Neural cell (in vitro differentiated cells): ENCODE measurements around the gene TOLLIP. TPM values are rescaled to one million over a fixed set of nuclear protein-coding genes. Genes with fewer than 3 reads are reported as not detected.

ENCODE experiments used
- H2AFZ ChIP-seq: fragments of 200-600, 300-800 bp; sonication (generic), shearing (Covaris generic); 2 replicates; pipeline ENCODE4 v1.6.0; 2014; ENCODE audit warnings: low read depth, mild to moderate bottlenecking, antibody characterized with exemption, low read length, moderate library complexity
- H3F3A ChIP-seq: fragments of 200-600 bp; shearing (Covaris generic); 2 replicates; pipeline ENCODE4 v1.6.1; 2016; ENCODE audit warnings: mild to moderate bottlenecking, moderate library complexity, mixed read lengths, antibody characterized with exemption, low read length; ENCODE audit not compliant: insufficient read depth, poor library complexity, severe bottlenecking
- H3K27ac ChIP-seq: fragments of 200-600, 300-800 bp; sonication (generic), shearing (Covaris generic); 2 replicates; pipeline ENCODE4 v1.5.1; 2014; ENCODE audit warnings: mild to moderate bottlenecking, low read length, moderate library complexity
- H3K27me3 ChIP-seq: fragments of 300-800, 200-600 bp; sonication (generic), shearing (Covaris generic); 2 replicates; pipeline ENCODE4 v1.6.0; 2014; ENCODE audit warnings: mild to moderate bottlenecking, low read depth, low read length, moderate library complexity; ENCODE audit not compliant: insufficient read depth
- H3K36me3 ChIP-seq: fragments of 300-800, 200-600 bp; sonication (generic), shearing (Covaris generic); 2 replicates; pipeline ENCODE4 v1.5.1; 2014; ENCODE audit warnings: mild to moderate bottlenecking, antibody characterized with exemption, low read length, moderate library complexity; ENCODE audit not compliant: insufficient read depth
- H3K4me2 ChIP-seq: fragments of 300-800, 200-600 bp; sonication (generic), shearing (Covaris generic); 2 replicates; pipeline ENCODE4 v1.6.0; 2014; ENCODE audit warnings: mild to moderate bottlenecking, low read length
- H3K4me3 ChIP-seq: fragments of 300-800, 200-600 bp; sonication (generic), shearing (Covaris generic); 2 replicates; pipeline ENCODE4 v1.5.1; 2014; ENCODE audit warnings: mild to moderate bottlenecking, low read length, moderate library complexity
- H3K79me2 ChIP-seq: fragments of 200-600 bp; shearing (Covaris generic); replicated peaks from 2 replicates; pipeline ENCODE4 v1.6.0; 2014; ENCODE audit warnings: mild to moderate bottlenecking, low read length, moderate library complexity; ENCODE audit not compliant: insufficient read depth
- H3K9ac ChIP-seq: fragments of 300-800, 200-600 bp; sonication (generic), shearing (Covaris generic); 2 replicates; pipeline ENCODE4 v1.6.1; 2016; ENCODE audit warnings: mild to moderate bottlenecking, low read length, mixed read lengths
- H3K9me2 ChIP-seq: fragments of 200-600 bp; shearing (Covaris generic); 2 replicates; pipeline ENCODE4 v1.6.1; 2016; ENCODE audit warnings: mild to moderate bottlenecking, low read length, mixed read lengths; ENCODE audit not compliant: insufficient read depth
- H3K9me3 ChIP-seq: fragments of 200-600, 300-800 bp; sonication (generic), shearing (Covaris generic); 2 replicates; pipeline ENCODE4 v1.6.1; 2016; ENCODE audit warnings: mild to moderate bottlenecking, mixed run types, low read length, moderate library complexity, mixed read lengths
- H4K20me1 ChIP-seq: fragments of 200-600 bp; shearing (Covaris generic); 2 replicates; pipeline ENCODE4 v1.6.1; 2016; ENCODE audit warnings: mild to moderate bottlenecking, mixed run types; ENCODE audit not compliant: insufficient read depth
- CTCF ChIP-seq: fragments of 450-650 bp; IDR thresholded peaks from 2 replicates; pipeline ENCODE4 v1.5.1; 2014; ENCODE audit warnings: antibody characterized with exemption, mild to moderate bottlenecking, moderate library complexity; ENCODE audit not compliant: poor library complexity, severe bottlenecking
- EP300 ChIP-seq: fragments of 450-650 bp; conservative IDR thresholded peaks from 2 replicates; pipeline ENCODE4 v1.6.1; 2014; ENCODE audit warnings: antibody characterized with exemption, mild to moderate bottlenecking, moderate library complexity; ENCODE audit not compliant: poor library complexity, severe bottlenecking
- EZH2 ChIP-seq: fragments of 200-600, 300-800 bp; shearing (Covaris generic), sonication (generic); IDR thresholded peaks from 2 replicates; pipeline ENCODE4 v1.6.1; 2014; ENCODE audit warnings: antibody characterized with exemption, low read length, borderline replicate concordance, mild to moderate bottlenecking; ENCODE audit not compliant: insufficient read depth, poor library complexity, severe bottlenecking
- MXI1 ChIP-seq: fragments of 450-650 bp; conservative IDR thresholded peaks from 2 replicates; pipeline ENCODE4 v1.6.1; 2014; ENCODE audit warnings: antibody characterized with exemption, mild to moderate bottlenecking; ENCODE audit not compliant: poor library complexity, severe bottlenecking
- POLR2AphosphoS5 ChIP-seq: IDR thresholded peaks from 2 replicates; pipeline ENCODE4 v1.6.1; 2012
- RAD21 ChIP-seq: fragments of 450-650 bp; conservative IDR thresholded peaks from 2 replicates; pipeline ENCODE4 v1.6.1; 2014; ENCODE audit warnings: antibody characterized with exemption, mild to moderate bottlenecking, moderate library complexity
- REST ChIP-seq: IDR thresholded peaks from 2 replicates; pipeline ENCODE4 v1.6.1; 2012; ENCODE audit warnings: borderline replicate concordance
- SMC3 ChIP-seq: fragments of 450-650 bp; conservative IDR thresholded peaks from 2 replicates; pipeline ENCODE4 v1.6.1; 2014; ENCODE audit warnings: antibody characterized with exemption, mild to moderate bottlenecking, moderate library complexity; ENCODE audit not compliant: poor library complexity
- TAF1 ChIP-seq: IDR thresholded peaks from 2 replicates; pipeline ENCODE4 v1.6.1; 2012; ENCODE audit warnings: low read depth
- polyA plus RNA-seq: library from polyadenylated mRNA; depleted of rRNA; stranded (reverse); fragments of >200 nt; gene quantifications from 2 replicates; pipeline ENCODE4 v1.2.3, GENCODE V29; 2014

TOLLIP gene
- polyA plus RNA-seq, 1 donor from 2014 or later = 24.1 TPM

GRCh38 chr11:1351278-1351937 lies 42.0 kb upstream of the TOLLIP start:
- TF ChIP-seq TAF1 (no peak), POLR2AphosphoS5 (no peak), SMC3 (no peak), CTCF (no peak), MXI1 (no peak), REST (no peak), EP300 (no peak), EZH2 (no peak), RAD21 (no peak)

GRCh38 chr11:1350086-1350725 lies 40.8 kb upstream of the TOLLIP start:
- Histone ChIP-seq H4K20me1 (no peaks in the 10 kb centered on the region), H3K9me3 (no peaks in the 10 kb centered on the region), H3K4me3 (no peak overlapping the region), H3K9me2 (no peaks in the 10 kb centered on the region), H3K9ac (no peak overlapping the region), H3K79me2 (no peaks in the 10 kb centered on the region), H3K27ac (no peak overlapping the region), H3K36me3 (no peaks in the 10 kb centered on the region), H3K4me2 (no peak overlapping the region), H2AFZ (no peak overlapping the region), H3F3A (no peaks in the 10 kb centered on the region), H3K27me3 (no peaks in the 10 kb centered on the region)
- TF ChIP-seq RAD21 (no peak), TAF1 (no peak), MXI1 (no peak), REST (no peak), EZH2 (no peak), POLR2AphosphoS5 (no peak), EP300 (no peak), CTCF (no peak), SMC3 (no peak)

More at GRCh38 chr11:1351278-1351937, 42.0 kb upstream of the TOLLIP start:
- no peak overlapping the region for H3K4me2 ChIP-seq
- H3K9me3 ChIP-seq = no peaks in the 10 kb centered on the region
- no peak overlapping the region for H3K9ac ChIP-seq
- H3K4me3 ChIP-seq = no peak overlapping the region
- no peaks in the 10 kb centered on the region for H3K36me3 ChIP-seq
- H3K27ac ChIP-seq = no peak overlapping the region
- H3K27me3 ChIP-seq = no peaks in the 10 kb centered on the region
- H3K9me2 ChIP-seq = no peaks in the 10 kb centered on the region
- H3F3A ChIP-seq = no peaks in the 10 kb centered on the region
- H4K20me1 ChIP-seq = no peaks in the 10 kb centered on the region
- H2AFZ ChIP-seq = no peak overlapping the region
- no peaks in the 10 kb centered on the region for H3K79me2 ChIP-seq
